CD4-positive, alpha-beta T cell treated with Interleukin-1 beta for 1 hour (primary cell): ENCODE results near the gene UPB1.
A peak's percentile ranks its signal among the peaks of the same experiment; 100 is the strongest.
"Not testable (repeated sequence)": the region's sequence is repeated elsewhere in the genome, so short reads cannot be mapped to it uniquely, and the experiment has no call there.

Source experiments
- DNase-seq, 2 donors: peaks; one replicate each; pipeline ENCODE4 v3.0.0-alpha.2; 2020 to 2022

The UPB1 gene

DNA sequence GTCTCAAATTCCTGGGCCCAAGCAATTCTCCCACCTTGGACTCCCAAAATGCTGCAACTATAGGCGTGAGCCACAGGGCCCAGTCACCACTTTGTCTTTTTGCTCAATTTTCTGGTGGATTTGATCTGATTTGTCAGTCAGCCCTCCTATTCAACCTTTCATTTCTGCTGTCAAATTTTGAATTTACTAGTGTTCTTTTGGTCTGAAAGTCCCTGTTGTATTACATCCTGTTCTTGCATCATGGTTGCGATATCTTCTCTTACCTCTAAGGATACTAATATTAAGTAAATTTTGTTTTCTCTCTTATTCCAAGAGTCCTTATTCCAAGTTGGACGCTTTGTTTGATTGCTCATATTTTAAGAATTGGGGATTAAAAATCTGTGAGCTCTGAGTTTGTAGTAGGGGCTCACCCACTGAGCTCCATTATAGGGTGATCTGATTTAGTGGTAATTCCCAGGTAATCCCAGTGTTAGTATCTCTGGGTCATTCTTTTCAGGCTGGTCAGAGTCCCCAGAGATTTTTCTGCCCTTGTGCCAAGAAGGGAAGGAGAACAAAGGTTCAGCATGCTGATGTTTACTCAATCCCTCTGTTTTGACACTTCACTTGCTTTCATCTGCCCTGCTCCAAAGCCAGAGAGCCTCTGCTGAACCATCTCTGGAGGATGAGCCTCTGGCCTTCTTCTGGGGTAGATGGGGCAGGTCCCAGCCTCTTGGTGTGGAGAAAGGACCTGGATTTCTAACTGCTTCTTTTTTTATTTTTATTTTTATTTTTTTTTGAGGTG is 10.0 kb downstream of the UPB1 start:
- no peak for DNase-seq

DNA sequence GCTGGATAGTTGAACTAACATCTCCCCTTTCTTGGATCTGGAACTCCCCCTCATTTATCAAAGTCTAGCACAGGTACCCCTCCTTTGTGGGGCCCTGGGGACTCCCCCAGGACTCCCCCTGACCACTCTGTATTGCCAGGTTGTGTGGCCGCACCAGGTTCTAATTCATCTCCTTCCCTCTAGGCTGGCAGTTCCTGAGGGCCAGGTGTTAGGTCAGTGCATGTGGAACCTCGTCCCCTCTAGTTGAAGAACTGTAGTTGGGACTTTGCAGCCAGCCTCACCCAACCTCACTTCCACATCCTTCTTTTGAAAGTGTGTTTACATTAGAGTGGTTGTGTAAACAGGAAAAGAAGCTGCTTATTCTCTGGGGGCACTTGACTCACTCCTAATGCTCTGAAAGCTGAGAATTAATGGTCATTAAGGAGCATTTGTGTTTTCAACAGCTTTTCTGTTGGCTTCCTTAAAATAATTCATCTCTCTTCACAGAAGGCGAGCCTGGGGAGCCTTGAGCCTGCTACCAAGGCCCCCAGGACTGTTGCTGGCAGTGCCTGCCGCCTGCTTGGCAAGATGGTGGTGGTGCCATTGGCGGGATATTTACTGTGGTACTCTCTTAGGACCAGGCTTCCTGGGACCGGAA is 11.8 kb downstream of the UPB1 start:
- DNase-seq: no peak

DNA sequence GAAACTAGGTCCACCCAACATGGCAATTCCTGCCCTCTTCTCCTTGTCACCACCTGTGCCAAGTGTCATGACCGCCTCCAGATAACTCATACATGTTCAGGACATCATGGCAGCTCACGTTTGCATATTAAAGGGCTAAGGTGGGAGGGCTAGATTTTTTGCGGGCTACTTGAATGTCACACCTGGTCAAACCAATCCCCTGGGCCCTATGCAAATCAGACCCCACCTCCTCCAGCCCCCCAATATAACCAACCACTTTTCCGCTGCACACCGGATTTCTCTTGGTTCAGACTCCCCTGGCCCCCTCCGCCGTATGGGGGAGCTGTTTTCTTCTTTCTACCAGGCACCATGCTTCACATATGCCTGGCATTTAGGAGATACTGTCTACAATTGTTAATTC is 12.6 kb downstream of the UPB1 start:
- DNase-seq: no peak

DNA sequence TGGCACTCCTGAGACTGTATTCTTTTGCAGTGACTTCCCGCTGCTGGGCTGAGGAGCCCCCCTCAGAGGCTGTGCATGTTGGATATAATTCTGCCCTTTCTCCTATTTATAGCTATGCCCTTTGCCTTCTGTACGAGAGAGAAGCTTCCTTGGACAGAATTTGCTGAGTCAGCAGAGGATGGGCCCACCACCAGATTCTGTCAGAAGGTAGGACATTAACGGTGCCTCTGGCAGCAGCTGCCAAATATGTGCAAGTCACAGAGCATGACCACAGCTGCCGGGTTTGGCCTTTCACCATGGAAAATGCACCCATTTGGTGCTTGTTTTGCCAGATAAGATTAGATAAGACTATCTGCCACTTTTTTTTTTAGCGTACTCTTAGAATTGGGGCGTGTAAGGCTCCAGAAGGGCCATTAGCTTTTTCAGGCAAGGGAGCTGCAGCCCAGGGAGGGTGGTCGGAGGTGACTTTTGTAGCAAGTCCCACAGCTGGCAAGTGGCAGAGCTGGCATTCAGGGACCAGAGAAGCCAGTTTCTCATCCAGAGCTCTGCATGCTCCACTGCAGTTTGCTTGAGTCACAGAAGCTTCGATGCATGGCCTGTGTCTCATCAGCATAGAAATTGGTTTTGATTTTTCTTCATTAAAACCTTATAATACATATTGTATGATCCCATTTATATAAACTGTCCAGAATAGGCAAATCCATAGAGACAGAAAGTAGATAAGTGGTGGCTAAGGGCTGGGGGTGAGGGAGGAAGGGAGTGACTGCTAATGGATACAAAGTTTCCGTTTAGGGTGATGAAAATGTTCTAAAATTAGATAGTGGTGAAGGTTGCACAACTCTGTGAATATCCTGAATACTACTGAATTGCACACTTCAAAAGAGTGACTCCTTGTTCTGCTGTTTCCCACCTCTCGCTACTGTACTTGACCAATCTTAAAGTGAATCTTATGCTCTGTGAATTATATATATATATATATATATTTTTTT is 15.8 kb downstream of the UPB1 start:
- peak in 1 of 2 donors; percentile 9 for DNase-seq

DNA sequence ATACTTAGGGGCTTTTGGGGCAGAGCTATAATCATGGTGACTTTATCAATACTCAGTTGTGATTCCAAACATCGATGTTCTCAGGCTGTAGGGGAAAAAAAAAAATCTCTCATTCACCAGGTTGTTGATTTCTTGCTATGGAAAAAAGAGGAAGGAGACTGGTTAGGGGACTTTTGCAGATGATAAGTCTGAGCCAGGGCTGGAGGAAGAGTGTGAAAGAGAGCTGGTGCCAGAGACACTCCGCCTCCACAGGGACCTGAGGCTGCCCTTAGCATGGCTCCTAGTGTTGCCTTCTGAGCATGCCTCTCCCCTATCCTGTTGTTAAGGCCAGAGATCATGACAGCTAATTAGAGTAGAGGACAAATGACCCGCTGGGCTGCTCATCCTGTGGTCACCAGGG is 16.9 kb downstream of the UPB1 start:
- peak in 1 of 2 donors; percentile 49 for DNase-seq

DNA sequence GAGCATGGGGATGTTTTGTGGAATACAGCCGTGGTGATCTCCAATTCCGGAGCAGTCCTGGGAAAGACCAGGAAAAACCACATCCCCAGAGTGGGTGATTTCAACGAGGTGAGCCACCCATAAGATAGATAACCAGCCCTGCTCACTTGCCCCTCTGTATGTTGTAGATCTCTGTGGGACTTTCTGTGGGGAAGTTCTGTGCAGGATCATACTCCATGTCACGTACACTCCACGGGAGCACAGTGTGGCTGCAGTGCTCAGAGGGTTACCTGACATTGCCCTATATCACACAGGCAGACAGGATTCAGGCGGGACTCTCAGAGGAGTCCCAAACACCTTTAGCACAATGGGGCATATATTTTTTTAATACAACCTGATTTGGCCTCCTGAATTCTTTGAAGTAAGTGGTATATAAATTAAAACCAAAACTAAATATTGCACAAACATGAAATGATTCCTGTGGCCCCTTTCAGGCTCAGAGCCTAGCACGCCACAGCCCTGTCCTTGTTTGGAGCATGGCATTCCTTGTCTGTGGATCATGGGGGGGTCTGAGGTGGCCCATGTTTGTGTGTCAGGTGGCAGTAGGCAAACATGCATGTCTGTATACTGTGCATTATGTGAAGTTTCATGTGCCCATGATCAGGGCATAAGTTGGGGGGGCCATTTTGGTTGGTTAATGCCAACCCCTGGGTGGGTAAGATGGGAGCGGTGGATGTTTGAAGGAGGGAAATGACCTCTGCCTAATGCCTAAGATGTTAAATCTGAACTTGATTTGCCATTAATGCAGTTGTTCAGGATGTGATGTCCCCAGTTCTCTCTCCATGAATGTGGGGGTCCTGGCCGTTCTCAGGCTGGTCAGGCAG is 18.5 kb downstream of the UPB1 start:
- DNase-seq: no peak

DNA sequence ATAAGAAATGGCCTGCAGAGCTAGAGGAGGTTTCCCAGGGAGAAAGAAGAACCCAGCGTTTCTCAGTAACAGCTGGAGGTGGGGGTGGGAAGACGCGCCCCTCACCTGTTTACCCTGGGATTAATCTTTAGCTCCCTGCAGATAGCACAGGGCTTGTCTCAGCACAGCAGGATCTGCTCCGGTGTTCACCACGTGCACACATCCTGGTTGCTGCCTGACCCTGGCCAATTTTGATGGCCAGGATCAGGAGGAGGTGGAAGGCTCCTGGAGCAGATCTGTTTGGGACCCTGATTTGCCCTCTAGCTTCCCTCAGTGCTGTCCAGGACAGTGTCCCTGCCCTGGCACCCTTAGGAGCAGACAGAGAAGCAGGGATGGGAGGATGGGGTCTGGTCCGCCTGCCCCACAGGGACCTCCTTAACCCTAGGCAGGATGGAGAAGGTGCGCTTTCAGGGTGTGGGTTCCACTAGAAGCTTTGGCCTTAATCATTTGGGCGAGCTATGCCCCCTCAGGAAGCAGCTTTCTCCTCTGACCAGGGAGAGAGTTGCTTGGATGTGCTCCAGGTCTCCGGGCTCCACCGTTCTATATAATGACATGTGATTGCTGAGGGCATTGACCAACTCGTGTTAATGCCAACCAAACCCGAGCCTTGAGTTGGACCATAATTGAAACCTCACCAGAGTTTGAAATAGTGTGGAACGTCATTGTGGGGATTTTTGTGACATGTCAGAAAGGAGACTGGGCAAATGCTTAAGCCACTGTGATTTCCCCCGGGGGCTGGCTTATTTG is 19.3 kb downstream of the UPB1 start:
- DNase-seq: peak in 1 of 2 donors; percentile 6

DNA sequence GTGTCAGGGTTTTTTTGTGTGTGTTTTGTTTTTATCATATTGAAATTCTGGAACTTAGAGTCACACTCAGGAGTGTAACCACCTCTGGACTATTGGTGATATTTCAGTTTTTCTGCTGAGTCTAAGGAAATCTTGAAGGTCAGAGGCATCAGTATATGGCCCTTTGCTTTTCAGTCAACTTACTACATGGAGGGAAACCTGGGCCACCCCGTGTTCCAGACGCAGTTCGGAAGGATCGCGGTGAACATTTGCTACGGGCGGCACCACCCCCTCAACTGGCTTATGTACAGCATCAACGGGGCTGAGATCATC is 19.9 kb downstream of the UPB1 start:
- no peak for DNase-seq

DNA sequence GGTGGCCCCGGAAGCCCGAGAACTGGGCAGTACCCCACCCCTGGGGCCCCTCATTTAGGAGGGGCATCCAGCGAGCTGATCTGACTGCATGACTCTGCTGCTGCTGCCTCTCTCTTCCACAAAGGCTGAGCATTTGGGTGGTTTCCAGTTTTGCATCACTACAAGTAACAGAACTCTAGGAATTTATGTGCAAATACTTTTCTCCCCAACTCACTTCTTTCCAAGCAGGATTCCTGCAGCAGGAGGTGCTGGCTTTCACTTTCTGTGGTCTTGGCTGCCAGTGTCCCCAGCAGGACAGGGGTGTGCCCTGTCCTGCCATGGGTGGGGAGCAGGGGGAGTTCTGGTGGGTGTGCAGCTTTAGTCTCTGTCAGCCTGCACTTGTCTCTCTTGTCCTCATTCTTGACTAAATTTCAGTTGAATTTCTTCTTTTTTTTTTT is 21.2 kb downstream of the UPB1 start:
- DNase-seq: peak in 1 of 2 donors; percentile 39

DNA sequence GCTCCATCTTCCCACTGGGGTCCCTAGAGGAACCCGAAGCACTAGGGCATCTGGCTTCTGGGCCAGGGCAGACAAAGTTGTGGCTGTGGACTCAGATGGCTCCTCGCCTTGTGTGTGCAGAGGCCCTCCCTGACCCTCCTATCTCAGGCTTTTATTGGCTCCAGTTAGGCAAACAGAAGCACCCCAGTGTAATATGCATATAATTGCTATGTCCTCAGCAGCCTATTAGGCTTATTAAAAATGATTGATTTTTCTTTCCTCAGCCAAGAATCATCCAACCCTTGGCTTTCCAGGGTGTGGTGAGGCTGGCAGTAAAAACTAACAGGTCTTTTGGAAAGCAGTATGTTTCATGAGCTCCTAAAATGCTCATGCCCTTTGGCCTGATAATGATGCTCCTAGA is 22.3 kb downstream of the UPB1 start:
- no peak for DNase-seq

DNA sequence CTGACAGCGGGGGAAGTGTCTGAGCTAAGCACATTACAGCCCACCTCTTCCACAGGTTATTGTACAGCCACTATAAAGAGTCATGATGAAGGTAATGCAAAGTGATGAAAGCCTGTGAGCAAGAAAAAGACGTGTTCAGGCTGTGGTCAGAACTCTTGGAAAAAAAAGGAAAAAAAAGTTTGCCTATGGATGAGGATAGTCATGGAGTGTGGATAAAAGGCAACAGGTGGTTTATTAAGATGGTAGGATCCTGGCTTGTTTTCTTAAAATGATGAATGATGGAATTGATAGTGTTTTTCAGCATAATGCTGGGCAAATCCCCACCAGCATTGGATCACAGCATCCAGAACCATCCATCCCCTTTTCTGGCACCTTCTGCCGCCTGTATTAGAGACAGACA is 23.1 kb downstream of the UPB1 start:
- DNase-seq: no peak

DNA sequence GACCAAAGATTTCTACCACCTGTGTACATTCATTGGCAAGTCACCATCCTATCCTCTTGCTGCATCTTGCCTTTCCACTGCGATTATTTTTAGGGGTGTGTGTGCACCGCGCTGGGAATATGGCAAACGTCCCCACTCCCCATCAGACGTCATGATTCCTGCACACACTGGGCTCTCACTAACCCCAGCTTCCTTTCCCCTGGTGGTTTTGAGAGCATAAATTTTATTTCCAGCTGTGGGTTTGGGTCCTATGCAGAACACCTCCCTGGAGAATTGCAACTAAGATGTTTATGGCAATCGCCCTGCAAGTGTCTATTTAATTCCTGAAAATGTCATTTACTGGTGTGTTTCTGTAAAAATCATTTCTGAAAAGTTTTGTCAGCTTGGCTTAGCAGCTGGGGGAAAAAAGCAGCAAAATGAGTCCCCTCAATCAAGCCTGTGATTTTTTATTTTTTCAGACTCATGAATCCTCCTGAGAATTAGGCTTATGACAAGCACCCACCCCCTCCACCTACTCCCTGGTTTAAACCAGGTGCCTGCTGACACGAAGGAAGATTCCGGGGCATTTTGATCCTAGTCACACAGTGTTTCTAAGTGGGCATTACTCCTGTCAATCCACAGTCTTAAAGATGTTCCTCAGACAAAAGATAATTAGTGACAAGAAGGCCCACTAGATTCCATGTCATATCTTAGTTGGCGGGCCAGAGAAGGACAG is 23.8 kb downstream of the UPB1 start:
- no peak for DNase-seq

DNA sequence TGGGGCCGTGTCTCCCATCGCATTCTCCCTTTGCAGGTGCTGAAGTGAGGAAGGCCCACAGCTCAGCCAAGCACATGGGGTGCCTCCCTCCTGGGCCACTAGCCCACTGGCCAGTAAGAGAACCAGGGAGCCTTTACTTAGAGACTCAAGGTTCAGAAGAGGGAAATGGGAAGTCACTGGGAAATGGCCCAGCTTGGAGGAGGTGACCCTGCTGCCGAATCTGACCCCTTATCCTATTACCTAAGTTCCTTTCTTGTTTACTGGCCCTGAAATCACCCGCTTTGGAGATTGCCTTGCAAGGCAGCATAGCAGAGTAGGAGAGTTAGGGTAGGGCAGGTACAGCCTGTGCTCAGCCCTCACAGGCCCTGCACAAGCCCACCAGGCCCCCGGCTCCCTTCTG is 24.4 kb downstream of the UPB1 start:
- DNase-seq: no peak

DNA sequence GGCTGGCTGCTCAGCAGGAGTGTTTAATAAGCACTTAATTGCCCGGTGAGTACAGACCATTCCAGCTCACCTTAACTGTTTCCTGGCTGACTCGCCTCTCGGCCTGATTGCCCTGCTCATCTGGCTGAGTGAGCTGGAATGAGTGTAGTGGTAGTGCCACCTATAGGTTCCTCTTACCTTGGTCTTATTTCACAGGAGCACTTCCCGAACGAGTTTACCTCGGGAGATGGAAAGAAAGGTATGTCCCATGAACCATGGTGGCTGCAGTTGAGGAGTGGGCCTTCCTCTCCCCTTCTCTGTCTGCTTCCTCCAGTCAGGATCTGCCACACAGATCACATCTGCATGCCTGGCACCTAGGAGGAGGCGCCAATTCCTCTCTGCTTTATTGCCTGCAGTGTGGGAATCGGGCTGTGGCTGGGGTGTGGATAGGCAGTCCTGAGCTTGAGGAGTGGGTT is 26.7 kb downstream of the UPB1 start:
- peak; percentile 38 to 49 for DNase-seq

DNA sequence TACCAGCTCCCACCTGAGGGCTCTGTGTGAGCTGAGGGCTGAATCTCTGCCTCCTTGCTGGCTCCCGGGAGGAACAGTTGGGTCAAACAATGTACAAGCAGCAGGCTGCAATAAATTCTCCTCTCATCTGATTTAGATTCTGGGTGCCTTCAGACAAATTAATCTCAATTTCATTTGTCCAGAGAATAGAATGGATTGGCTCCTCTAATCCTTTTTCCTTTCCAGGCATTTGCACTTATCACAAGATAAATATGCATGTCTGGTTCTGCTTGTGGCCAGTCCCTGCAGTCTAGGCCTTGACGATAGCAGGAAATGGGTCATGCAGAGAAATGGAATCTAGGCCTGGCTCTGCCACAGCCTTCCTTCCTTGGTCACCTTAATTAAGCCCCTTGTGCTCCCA is 28.7 kb downstream of the UPB1 start:
- no peak for DNase-seq

DNA sequence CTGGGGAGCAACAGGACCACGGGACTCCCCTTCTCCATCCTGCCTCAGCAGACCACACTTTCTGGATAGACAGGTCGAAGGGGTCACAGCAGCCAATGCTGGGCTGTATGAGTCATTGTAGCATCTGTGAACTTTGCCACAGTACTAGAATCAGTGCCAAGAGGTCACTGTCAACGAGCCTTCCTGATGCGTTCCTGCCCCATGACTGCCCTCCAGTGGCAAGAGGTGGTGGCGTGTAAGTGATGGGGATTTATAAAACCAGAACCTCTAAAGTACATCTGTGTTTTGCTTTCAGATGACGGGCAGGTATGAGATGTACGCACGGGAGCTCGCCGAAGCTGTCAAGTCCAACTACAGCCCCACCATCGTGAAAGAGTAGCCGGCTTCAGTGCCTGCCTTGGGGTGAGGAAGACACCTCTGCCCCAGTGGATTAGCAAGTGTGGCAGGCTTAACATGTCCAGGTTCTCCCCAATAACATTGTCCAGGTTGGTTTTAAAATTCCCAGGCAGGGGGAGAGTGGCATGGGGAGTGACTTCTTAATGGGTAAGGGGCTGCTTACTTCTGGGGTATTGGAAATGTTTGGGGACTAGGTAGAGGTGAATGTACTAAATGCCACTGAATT is 30.4 kb downstream of the UPB1 start:
- DNase-seq: peak; percentile 80 to 81

DNA sequence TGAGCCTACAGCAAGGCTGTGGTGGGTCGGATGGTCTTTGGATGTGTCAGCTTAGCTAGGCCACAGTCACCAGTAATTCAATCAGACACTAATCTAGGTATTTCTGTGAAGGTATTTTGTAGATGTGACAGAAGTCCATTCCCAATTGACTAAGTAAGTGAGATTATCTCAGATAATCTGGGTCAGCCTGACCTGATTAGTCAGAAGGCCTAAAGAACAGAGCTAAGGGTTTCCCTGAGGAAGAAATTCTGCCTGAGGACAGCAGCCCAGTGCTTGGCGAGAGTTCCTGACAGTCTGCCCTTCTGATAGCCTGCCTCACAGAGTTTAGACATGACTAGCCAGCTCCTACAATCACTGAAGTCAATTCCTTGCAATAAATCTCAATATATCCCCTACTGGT is 31.1 kb downstream of the UPB1 start:
- DNase-seq: no peak

DNA sequence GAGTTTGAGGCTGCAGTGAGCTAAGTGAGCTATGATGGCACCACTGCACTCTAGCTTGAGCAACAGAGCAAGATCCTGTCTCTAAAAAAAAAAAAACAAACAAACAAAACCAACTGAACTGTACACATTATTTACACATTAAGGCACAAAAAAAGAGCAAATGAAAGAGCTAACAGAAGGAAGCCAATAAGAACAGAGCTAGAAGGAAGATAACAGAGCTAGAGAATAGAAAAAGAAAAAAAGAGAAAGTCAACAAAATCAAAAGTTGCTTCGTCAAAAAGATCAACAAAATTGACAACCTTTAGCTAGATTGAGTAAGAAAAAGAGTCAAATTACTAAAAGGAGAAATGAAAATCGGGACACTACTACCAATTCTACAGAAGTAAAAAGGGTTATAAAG is 34.8 kb downstream of the UPB1 start:
- DNase-seq: no peak

DNA sequence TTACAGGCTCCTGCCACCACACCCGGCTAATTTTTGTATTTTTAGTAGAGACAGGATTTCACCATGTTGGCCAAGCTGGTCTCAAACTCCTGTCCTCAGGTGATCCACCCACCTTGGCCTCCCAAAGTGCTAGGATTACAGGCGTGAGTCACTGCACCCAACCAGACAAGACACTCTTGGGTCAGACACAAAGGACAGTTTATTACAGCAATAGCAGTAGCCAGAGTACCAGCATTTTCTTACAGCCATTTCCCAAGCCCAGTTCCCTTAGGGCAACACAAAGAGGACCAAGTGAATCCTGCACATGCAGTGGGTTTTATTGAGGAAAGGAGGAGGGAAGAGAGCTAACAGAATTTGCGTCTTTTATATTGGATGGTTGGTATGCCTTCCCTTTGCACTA is 35.8 kb downstream of the UPB1 start:
- DNase-seq: not testable (repeated sequence)

DNA sequence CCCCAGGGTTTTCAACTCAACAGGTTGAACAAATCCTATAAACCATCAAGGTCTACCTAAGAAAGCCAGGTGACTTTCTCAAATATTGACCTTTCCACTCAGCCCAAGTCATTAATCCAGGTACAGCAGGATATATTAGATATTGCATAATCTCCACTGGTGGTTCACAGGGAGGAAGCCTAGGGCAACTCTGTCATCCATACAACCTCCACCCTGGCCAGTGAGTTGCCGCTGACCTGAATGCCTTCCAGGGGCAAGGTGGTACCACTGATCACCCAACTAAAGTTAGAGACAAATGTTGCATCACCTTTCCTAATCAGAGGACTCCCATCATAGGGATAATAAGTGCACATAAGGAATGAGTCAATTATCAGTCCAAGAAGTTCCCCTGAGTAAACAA is 36.9 kb downstream of the UPB1 start:
- DNase-seq: no peak

DNA sequence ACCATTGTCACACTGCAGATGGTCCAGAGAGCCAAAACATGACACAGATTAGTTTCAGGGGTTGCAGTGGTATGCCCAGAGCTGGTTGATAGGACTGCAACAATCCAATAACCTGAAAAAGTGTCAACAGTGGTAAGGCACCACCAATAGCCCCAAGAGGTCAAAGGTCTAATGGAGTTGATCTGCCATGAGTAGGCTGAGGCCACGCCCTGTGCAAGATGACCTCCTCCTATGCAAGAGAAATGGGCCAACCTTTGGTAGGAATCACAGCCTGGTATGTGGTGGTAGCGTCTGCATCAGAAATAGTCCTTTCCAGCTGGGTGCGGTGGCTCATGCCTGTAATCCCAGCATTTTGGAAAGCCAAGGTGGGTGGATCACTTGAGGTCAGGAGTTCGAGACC is 40.2 kb downstream of the UPB1 start:
- DNase-seq: no peak
